ENCODE measurements around the gene C5orf63.

Gene C5orf63

DNA sequence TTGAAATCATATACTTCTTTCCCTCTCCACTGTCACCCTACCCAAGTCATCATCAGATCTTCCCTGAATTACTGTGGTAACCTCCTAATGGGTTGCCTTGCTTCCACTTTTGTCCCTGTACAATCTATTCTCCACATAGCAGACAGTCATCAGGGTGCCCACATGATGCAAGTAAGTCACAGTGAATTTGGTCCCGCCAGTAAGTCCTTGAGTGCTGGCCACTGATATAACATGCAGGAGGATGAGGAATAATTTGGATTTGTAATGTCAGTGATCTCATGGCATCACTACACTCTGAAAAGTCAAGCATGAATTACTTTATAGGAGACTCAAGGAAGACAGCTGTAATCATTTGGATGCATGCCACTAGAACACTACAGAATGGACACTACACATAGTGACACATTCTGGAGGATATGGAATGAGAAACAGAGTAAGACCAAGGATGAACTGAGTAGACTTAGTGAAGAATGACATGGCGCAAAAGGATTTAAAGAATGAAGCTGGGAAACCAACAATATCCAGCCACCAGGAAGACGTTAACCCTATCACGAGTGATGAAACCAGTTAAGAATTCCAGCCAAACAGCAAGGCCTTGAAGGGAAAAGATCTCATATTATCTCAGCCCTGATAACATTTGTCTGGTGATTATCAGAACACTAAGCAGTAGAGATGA lies 71.5 kb downstream of the C5orf63 start:
- no peak for DNase-seq
- Histone ChIP-seq H3K4me2 (ENCODE audit: insufficient read depth, low read length) (no peak overlapping the region), H3K4me3 (ENCODE audit: low read depth in 1 of 2, low read length in 2 of 2) (no peak overlapping the region)

More for the DNA sequence above, 71.5 kb downstream of the C5orf63 start:
- Histone ChIP-seq H3K79me2 (ENCODE audit: insufficient read depth, low read length) (no peaks in the 10 kb centered on the region), H3K4me1 (ENCODE audit: insufficient read depth, low read length) (no peaks in the 10 kb centered on the region), H3K36me3 (ENCODE audit: insufficient read depth, low read length) (no peaks in the 10 kb centered on the region), H3K27ac (ENCODE audit: low read length) (no peak overlapping the region), H2AFZ (ENCODE audit: low read depth, low read length) (no peak overlapping the region), H3K27me3 (ENCODE audit: insufficient read depth, low read length, poor library complexity) (peaks cover 4% of the 10 kb centered on the region), H3K9ac (ENCODE audit: low read depth, low read length) (no peak overlapping the region), H3K9me3 (ENCODE audit: insufficient read depth, low read length, severe bottlenecking) (no peaks in the 10 kb centered on the region), H4K20me1 (ENCODE audit: insufficient read depth, low read length) (0 out of 2 replicates have a peak, but pooled peaks cover 4% of the 10 kb centered on the region)
- TF ChIP-seq, protein P1, sequence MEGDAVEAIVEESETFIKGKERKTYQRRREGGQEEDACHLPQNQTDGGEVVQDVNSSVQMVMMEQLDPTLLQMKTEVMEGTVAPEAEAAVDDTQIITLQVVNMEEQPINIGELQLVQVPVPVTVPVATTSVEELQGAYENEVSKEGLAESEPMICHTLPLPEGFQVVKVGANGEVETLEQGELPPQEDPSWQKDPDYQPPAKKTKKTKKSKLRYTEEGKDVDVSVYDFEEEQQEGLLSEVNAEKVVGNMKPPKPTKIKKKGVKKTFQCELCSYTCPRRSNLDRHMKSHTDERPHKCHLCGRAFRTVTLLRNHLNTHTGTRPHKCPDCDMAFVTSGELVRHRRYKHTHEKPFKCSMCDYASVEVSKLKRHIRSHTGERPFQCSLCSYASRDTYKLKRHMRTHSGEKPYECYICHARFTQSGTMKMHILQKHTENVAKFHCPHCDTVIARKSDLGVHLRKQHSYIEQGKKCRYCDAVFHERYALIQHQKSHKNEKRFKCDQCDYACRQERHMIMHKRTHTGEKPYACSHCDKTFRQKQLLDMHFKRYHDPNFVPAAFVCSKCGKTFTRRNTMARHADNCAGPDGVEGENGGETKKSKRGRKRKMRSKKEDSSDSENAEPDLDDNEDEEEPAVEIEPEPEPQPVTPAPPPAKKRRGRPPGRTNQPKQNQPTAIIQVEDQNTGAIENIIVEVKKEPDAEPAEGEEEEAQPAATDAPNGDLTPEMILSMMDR (IDR thresholded peaks at IDR 0.05; ENCODE audit: borderline replicate concordance, extremely low read depth, low read length, poor library complexity, severe bottlenecking): no peak
- no peak for TF ChIP-seq EZH2 (IDR thresholded peaks at IDR 0.05; ENCODE audit: borderline replicate concordance, low read depth, low read length, severe bottlenecking)
- no peak for ATAC-seq (ENCODE audit: insufficient read depth, low read depth)
